GM04503 (cell line): ENCODE measurements around the gene CCR5AS.
"Not testable (repeated sequence)": the region's sequence is repeated elsewhere in the genome, so short reads cannot be mapped to it uniquely, and the experiment has no call there.

Source experiments
- DNase-seq: peaks from one replicate; pipeline ENCODE4 v3.0.0-alpha.2; 2012; ENCODE audit warnings: low read depth

Gene CCR5AS

DNA sequence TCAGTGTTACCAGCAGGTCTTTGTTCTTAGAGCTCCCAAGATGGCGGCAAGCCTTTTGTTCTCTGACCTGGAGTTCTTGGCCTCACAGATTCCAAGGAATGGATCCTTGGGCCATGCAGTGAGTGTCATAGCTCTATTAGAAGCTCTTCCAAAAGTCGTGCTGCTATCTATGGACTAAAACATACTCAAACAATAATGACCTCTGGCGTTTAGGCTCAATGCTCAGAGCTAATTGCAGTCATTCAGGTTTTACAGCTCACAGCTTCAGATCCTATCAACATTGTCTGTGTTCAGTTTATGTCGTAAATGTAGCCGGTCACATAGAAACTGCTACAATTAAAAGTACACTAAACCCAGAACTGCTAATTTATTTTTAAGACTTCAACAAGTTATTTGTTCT, 22.4 kb upstream of the CCR5AS start:
- DNase-seq, result no peak

DNA sequence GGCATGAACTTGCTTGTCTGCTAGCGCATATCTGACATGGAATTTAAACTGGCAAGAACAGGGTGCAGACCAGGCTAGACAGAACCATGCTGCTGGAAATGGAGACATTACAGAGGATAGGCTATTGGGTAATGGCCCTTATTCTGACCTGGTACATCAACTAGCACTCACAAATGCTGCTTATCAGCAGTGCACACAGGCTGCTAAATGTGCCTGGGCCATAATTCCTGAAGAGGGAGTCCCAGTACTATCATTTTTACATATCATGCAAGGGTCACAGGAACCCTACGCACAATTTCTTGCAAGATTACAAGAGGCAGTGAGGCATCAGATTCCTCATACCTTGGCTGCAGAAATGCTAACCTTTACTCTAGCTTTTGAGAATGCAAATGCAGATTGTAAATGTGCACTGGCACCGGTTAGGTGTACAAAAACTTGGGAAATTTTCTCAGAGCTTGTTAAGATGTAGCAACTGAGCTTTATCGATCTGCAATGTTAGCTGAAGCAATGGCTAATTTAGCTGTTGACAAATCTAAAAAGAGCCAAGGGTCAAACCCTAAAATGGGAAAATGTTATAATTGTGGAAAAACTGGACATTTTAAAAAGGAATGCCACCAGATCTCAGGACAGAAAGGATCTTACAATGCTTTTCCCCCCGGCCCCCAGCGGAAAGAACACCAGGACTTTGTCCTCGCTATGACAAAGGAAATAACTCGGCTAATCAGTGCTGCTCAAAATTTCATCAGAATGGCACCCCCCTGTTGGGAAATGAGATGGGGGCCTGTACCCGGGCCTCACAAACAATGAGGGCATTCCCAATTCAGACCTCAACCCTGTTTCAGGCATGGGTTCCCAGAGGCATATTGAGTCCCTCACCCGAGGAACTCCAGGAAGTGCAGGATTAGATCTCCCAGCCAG, 21.3 kb upstream of the CCR5AS start:
- no peak for DNase-seq

DNA sequence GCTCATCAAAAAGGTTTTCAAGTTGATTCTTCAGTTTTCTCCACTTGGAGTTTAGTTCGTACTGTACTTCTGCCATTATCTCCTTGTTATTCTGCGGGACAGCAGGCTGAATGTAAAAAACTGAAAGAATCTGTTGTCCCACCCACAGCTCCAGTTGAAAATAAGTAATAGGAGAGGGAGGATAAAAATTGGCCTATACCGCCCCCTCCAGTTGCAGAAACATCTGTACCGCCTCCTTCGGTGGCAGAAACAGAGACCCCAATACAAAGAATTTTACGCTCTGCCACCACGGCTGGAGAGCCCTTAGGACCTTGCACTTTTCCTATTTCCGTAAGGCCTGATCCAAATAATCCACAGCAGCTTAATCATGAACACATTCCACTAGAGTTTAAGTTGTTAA, 20.5 kb upstream of the CCR5AS start:
- not testable (repeated sequence) for DNase-seq

DNA sequence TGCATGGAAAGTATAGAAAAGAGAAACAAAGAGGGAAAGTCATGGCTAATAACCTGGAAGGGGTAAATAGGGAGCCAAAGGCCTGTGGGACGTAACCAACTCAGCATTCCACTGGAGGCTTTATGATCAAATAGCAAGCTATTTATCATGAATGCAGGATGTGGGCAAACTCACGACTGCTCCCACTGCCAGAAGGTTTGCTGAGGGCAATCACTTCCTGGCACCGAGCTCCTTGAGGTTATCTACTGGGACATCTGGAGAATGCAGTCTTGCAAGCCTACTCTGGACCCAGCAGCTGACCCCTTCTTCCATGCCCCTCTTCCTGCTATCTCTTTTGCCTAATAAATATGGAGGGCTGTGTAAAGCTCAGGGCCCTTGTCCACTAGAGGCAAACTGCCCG, 19.6 kb upstream of the CCR5AS start:
- not testable (repeated sequence) for DNase-seq

DNA sequence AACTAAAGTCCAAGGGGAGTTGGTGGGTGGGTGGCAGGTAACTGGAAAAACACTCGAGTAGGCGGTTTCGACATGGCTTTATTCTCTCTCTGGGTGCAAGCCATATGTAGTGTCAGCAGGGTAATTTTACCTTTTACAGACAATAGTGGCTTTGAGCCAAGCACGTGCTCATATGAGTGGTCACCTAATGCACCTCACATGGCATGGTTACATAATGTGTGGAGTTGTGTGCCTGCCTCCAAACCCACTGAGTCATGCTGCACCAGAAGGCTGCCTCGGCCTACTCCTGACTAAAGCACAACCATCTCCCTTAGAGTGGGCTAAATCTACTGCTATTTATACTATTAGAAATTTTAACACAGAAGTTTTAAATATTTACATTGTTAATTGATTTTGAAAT, 16.7 kb upstream of the CCR5AS start:
- no peak for DNase-seq

DNA sequence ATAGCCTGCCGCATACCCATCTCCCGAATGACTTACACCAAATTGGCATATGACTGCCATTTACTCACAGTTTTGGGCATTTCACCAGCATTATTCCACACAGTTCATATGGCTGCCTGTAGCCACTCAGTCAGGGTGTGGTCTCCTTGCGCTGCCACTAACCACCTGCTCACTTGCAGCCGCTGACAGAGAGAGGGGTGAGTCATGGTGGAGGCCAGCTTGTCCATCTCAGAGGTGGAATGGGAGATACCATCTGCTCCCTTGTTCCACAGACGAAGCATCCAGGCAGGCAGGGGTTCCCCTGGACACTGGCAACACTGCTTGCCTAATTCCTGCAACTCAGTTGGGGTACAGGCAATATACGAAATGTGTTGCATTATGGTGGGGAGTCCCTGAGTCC, 15.8 kb upstream of the CCR5AS start:
- DNase-seq, result no peak

DNA sequence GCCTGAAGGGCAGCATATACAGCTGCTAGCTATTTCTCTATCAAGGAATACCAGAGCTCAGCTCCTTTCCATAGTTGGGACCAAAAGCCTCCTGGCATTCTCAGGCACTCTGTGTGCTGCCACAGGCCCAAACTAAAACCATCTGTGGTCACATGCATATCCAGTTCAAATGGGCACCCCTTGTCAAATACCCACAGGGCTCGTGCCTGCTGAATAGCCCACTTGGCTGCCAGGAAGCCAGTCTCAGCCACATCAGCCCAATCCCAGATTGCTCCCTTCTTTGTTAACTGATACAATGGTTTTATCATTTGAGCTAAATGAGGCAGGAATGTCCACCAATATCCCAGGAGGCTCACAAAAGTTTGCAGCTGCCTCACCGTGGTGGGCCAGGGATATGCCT, 14.1 kb upstream of the CCR5AS start:
- no peak for DNase-seq

DNA sequence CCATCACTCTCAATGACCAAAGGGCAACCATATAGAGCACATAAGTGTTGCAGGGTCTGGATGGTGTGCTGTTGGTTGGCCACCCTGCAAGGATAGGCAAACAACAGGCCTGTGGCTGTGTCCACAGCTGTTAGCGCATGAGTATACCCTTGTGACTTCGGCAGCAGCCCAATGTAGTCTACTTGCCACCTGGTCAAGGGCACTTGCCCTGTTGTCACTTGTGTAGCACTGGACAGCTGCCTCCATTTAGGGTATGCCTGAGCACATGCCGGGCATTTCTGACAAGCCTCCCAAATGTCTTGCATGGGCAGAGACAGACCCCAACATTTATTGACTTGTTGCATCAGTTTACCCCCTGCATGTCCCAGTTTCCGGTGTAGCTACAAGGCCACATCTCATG, 12.9 kb upstream of the CCR5AS start:
- DNase-seq, result no peak

DNA sequence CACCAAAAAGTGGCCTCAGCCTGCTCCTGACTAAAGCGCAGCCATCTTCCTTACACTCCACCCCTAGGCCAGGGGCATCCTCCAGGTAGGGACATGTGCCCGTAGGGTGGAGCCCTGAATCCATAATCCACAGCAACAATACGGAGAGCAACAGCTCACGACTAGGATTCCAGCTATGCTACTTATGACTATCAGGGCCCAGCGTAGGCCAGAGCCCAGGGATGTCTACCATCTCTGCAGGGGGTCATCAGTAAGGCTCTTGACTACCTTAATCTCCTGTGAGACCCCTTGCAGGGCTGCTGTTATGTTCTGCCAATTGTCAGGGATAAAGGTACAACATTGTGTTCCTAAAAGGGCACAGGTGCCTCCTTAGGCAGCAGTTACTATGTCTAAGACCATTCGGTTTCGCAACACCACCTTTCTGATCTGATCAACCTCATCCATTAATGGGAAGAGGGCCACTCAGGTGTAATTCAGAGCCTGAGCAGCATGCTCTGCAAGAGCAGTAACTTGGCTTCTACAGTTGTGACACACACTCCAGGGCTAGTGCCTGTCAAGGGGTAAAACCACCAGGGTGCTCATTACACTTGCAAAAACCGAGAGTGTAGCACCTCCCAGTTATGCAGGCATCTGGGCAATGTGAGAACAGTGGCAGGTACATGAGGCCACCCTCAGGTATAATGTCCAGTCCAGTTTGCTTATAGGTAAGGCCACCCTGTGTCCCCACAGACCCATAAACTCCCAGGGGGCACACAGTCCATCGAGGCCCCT, 11.2 kb upstream of the CCR5AS start:
- DNase-seq, result no peak

DNA sequence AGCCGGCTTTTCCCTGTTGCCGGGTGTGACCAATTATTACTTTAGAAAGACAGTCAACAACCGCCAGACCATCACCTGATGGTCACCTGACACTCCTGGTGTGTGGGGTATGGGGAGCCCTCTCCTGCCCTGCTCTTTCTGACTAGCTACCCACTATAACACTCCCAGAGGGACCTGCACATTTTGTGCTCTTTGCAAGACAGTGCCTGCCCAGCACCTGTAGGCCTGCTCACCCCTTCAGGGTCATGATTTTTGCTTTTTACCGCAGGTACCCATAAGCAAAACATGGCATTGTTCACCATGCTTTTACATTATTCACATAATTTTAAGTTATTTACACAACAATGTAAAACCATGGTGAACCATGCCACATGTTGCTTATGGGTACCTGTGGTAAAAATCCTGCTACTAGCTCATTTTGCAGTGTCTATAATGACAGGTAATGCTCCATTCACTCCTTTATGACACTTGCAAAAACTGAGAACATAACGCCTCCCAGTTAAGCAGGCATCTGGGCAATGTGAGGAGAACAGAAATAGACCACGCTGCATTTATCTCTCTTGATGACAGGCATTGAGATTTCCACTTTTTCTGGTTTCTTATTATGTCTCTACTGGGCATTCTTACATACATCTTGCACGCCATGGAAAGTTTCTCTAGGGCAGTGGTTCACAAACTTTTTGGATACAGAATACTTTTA, 10.1 kb upstream of the CCR5AS start:
- DNase-seq, result no peak

DNA sequence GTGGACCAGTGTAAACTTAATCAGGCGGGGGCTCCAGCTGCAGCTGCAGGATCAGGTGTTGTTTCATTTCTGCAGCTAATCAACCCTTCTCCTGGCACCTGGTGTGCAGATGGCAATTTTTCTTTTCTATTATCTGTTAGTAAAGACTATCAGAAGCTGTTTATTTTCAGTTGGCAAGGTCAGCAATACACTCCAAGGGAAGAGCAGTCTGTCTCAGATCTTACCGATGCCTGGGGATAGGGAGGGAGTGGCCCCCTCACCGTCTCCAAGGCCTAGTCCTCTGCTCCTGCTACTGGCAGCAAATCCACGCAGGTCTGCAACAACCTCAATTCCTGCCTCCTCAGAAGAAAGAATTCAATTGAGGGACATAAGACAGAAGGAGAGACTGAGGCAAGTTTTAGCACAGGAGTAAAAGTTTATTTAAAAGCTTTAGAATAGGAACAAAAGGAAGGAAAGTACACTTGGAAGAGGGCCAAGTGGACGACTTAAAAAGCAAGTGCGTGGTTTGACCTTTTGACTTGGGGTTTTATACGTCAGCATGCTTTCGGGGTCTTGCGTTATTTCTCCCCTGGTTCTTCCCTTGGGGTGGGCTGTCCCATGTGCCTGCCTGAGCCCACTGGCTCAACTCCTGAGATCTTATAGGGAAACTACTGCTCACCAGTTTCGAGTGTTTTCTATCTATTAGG, 9.4 kb upstream of the CCR5AS start:
- DNase-seq, result no peak

DNA sequence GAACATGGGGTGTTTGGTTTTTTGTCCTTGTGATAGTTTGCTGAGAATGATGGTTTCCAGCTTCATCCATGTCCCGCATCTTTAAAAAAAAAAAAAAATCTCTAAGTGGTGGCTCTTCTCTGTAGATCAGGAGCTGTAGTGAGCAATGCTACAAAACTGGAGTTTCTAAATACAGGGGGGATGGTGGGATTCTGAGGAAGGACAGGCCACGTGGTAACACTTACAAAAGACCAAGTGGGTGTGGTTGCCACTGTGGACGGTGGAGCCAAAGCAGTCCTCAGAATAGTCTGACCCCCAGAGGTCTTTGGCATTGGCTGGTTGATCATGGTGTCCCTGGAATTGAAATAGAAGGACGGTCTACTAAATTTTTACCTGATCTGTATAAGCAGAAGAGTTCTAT, 7.9 kb upstream of the CCR5AS start:
- DNase-seq, result no peak

DNA sequence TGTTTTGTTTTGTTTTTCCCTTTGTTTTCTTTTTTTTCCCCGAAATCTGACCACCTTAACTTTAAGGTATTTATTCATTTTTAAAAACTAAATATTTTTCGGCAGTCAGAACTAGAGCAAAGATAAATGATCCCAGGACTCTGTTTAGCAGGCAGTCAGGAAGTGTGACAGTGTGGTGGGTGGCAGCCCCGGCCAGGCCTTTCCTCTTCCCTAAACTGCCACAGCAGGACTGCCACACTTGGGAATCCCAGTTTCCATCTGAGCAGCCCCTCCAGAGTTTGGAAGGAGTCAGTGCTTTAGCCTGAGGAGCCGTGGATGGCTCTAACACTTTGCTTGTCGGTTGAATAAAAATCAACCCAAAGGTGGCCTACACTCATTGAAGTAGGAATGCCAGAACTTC, 7.1 kb upstream of the CCR5AS start:
- DNase-seq, result no peak

DNA sequence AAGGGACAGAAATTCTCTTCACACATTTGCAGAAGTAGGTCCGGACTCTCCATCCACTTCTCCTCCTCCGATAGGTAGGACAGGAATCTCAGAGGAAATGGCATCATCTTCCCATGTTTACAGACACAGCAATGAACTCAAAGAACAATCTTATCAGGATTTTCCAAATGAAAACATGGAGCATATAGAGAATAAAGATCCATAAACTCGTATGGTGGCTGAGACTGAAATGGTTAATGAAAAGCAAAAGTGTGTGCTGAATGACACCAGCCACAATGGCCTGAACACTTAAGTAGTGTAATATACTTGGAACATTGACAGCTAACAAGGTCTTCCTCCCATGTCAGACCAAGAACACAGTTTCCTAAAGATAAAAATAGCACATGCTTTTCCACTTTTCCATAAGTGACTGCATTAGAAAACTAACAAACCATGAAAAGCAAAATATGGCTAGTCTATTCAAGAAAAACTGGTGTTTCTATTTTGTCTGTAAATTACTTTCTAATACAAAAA, 6.0 kb upstream of the CCR5AS start:
- no peak for DNase-seq

DNA sequence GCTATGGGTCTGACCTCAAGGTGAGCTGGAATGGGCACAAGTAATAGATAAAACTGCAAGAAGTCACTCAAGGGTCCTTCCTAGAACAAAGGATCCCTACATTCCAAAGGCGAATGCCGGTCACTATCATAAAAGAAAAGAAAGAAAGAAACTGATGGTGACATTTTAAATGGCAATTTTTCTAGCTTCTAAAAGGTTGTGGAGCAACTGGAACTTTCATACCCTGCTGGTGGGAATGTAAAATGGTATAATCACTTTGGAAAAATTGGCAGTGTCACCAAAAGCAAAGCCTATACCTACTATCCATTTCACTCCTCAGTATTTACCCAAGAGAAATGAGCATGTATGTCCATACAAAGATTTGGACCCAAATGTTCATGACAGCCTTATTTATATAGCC, 4.4 kb upstream of the CCR5AS start:
- no peak for DNase-seq

DNA sequence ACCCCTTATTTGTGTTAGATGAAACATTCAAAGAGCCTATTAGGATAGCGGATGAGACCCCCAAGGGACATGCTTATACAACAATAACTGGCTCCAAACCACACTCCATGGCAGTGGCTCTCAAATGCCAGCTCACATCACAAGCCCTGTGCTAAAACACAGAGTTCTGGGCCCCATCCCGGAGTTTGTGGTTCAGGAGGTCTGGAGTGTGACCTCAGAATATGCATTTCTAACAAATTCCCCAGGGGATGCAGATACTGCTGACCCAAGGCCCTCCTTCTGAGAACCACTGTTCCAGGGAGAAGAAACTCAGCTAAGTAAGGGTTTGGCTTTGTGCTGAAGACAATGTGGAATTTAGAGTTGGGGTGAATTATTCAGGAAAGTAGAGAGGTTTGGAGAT, 3.8 kb upstream of the CCR5AS start:
- DNase-seq, result no peak

DNA sequence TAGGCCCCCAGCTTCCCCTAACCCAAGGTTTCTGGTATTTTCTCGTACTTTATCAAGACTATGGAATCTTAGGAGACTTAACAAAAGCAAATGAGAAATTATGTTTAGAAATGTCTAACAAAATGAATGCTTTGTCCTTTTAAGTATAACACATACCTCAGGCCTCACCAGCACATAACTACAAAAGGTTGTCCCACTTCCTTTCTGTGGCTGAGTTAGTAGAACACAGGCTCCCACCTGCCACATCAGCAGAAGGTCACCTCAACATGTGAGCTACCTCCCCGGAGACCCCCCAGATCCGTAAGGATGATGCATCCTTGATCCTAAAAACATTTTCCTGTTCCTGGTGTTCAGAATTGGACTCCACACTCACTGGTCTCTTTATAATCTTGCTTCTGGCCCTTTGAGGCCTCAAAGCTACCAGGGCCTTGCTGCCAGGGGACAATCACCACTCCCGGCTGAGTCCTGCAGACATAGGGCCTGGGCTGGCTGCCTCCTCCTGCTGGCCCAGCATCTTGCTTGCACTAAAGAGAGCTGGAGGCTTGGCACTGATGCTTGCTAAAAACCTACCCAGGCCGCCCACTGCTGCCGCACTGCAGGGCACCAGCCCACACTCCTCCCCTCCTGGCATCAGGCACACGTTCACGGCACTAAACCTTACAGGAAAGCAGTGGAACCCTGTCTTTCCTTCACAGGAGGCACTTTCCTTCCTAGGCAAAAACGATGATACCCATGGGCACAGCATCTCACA, 3.0 kb upstream of the CCR5AS start:
- DNase-seq, result no peak

DNA sequence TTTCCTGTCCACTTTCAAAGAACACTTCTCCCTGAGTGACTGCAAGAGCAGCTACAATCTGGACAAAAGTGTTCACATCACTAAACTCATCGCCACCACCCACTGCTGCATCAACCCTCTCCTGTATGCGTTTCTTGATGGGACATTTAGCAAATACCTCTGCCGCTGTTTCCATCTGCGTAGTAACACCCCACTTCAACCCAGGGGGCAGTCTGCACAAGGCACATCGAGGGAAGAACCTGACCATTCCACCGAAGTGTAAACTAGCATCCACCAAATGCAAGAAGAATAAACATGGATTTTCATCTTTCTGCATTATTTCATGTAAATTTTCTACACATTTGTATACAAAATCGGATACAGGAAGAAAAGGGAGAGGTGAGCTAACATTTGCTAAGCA, 2.0 kb upstream of the CCR5AS start:
- DNase-seq, result no peak

DNA sequence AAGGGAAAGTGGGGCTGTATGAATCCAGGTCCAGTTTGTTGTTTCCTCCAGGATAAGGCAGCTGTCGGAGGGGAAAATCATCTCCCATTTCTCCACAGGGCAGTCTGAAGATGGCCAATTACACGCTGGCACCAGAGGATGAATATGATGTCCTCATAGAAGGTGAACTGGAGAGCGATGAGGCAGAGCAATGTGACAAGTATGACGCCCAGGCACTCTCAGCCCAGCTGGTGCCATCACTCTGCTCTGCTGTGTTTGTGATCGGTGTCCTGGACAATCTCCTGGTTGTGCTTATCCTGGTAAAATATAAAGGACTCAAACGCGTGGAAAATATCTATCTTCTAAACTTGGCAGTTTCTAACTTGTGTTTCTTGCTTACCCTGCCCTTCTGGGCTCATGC, 1.1 kb upstream of the CCR5AS start:
- DNase-seq, result no peak

DNA sequence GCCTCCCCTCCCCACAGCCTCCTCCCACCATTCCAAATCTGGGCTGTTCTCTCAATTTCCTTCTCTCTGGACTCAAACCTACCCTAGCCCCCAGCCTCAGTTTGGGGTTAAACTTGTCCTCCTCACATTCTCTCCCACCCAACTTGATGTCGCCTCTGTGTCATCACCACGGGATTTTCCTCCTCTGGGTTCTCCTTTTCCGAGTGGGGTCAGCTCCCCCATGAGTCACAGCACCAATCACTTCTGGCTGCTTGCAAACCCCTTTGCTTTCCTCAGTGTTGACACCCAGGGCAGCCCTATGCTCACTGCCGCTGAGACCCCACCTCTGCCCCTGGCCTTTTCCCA, 451 bp downstream of the CCR5AS start:
- DNase-seq, result no peak

DNA sequence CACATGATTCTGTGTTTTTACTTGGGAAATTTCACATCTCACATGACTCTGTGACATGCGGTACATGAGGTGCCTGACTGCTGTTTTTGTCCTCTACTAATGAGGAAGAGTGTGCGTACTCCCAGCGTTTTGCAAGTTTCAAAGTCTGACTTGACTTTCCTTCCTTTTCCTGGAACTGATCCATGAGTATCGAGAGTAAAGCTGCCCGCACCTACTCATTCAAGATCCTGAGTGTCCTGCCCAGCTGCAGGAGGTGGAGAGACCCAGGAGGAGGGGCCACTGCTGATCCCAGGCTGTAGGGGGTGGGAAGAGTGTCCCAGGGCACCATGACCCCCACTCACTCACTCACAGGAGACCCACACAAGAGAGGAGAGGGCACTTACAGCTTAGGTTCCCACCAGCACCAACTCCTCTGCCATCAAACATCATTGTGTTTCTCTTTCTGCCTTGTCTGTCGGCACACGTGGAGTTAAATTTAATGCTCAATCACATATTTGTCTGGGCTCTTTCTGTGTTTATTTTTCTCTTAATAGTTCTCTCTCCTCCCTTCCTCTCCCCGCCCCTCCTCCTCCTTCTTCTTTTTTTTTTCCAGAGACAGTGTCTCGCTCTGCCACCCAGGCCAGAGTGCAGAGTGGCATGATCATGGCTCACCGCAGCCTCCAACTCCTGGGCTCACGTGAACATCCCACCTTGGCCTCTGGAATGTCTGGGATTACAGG, 1.4 kb downstream of the CCR5AS start:
- no peak for DNase-seq
